ENCODE measurements around the gene LAMA2.

- TF ChIP-seq CTCF (conservative IDR thresholded peaks at IDR 0.05 in 1 of 2, IDR thresholded peaks at IDR 0.05 in 1 of 2; ENCODE audit: low read depth in 1 of 2, low read length in 2 of 2) (no peak), EZH2 (IDR thresholded peaks at IDR 0.05; ENCODE audit: low read length, missing control alignments) (no peak)
Observed at GRCh38 chr6:129263176-129263575, 380.2 kb downstream of the LAMA2 start.

All from fibroblast of lung (primary cell).